Activated naive CD4-positive, alpha-beta T cell treated with anti-CD3 and anti-CD28 coated beads, Interleukin-2, amount 10 ng/mL, durations not matched to agents 7 days and 5 days (primary cell): ENCODE data around the gene GPC6.
"Not testable (repeated sequence)": the region's sequence is repeated elsewhere in the genome, so short reads cannot be mapped to it uniquely, and the experiment has no call there.

Experiments used
- CTCF ChIA-PET: fragments of 350-600 bp; sonication (Branson Sonifier 250); formaldehyde crosslinking; loops from one replicate; lab custom pipeline; 2021; ENCODE audit warnings: antibody characterized with exemption; lab: Charles Lee
- DNase-seq: peaks from one replicate; pipeline ENCODE4 v3.0.0-alpha.2; 2020
- H3K27ac Mint-ChIP-seq: one replicate; pipeline ENCODE4 v1.8.0; 2021; ENCODE audit warnings: mild to moderate bottlenecking, moderate library complexity, mixed read lengths
- H3K27me3 Mint-ChIP-seq: one replicate; pipeline ENCODE4 v1.8.0; 2021; ENCODE audit warnings: mild to moderate bottlenecking, mixed read lengths
- H3K36me3 Mint-ChIP-seq: one replicate; pipeline ENCODE4 v1.8.0; 2021; ENCODE audit warnings: mixed read lengths
- H3K4me1 Mint-ChIP-seq: one replicate; pipeline ENCODE4 v1.8.0; 2021; ENCODE audit warnings: mixed read lengths
- H3K4me3 Mint-ChIP-seq: one replicate; pipeline ENCODE4 v1.8.0; 2021; ENCODE audit warnings: mild to moderate bottlenecking, moderate library complexity, mixed read lengths
- H3K9me3 Mint-ChIP-seq: one replicate; pipeline ENCODE4 v1.8.0; 2021; ENCODE audit warnings: mixed read lengths

The GPC6 gene

GRCh38 chr13:93462151-93462550 is 235.5 kb downstream of the GPC6 start:
- Mint-ChIP-seq H3K9me3 (no peaks in the 10 kb centered on the region), H3K27me3 (no peaks in the 10 kb centered on the region), H3K4me1 (no peaks in the 10 kb centered on the region), H3K27ac (no peak overlapping the region), H3K4me3 (no peak overlapping the region), H3K36me3 (no peaks in the 10 kb centered on the region)
- CTCF ChIA-PET: no interaction called here
- DNase-seq: no peak

GRCh38 chr13:93466502-93467036 is 240.0 kb downstream of the GPC6 start:
- no peaks in the 10 kb centered on the region for H3K27me3 Mint-ChIP-seq
- no peaks in the 10 kb centered on the region for H3K9me3 Mint-ChIP-seq
- no peak overlapping the region for H3K27ac Mint-ChIP-seq
- H3K36me3 Mint-ChIP-seq: no peaks in the 10 kb centered on the region
- no peaks in the 10 kb centered on the region for H3K4me1 Mint-ChIP-seq
- DNase-seq: no peak
- H3K4me3 Mint-ChIP-seq: no peak overlapping the region
- CTCF ChIA-PET: no interaction called here

- Mint-ChIP-seq H3K27me3 (no peaks in the 10 kb centered on the region), H3K4me1 (no peaks in the 10 kb centered on the region), H3K27ac (no peak overlapping the region), H3K36me3 (no peaks in the 10 kb centered on the region), H3K4me3 (no peak overlapping the region), H3K9me3 (peaks cover 4% of the 10 kb centered on the region)
- CTCF ChIA-PET: no interaction called here
- no peak for DNase-seq
Observed at GRCh38 chr13:93467175-93467574, 240.6 kb downstream of the GPC6 start.

- Mint-ChIP-seq H3K27ac (no peak overlapping the region), H3K4me3 (no peak overlapping the region), H3K36me3 (no peaks in the 10 kb centered on the region), H3K9me3 (peaks cover 5% of the 10 kb centered on the region), H3K4me1 (no peaks in the 10 kb centered on the region), H3K27me3 (no peaks in the 10 kb centered on the region)
- CTCF ChIA-PET: interaction anchor here (0.7 kb wide), 1 partner anchor 840 kb away, joined by 3 read pairs; no protein-coding TSS in a partner anchor
- no peak for DNase-seq
Observed at GRCh38 chr13:93468433-93468832, 241.8 kb downstream of the GPC6 start.

GRCh38 chr13:93472296-93472695 is 245.7 kb downstream of the GPC6 start:
- no peak overlapping the region for H3K4me3 Mint-ChIP-seq
- H3K27me3 Mint-ChIP-seq: no peaks in the 10 kb centered on the region
- CTCF ChIA-PET: no interaction called here
- no peaks in the 10 kb centered on the region for H3K4me1 Mint-ChIP-seq
- no peak overlapping the region for H3K27ac Mint-ChIP-seq
- no peak for DNase-seq
- H3K9me3 Mint-ChIP-seq: peaks cover 9% of the 10 kb centered on the region
- no peaks in the 10 kb centered on the region for H3K36me3 Mint-ChIP-seq

- no peak for DNase-seq
- Mint-ChIP-seq H3K27me3 (no peaks in the 10 kb centered on the region), H3K9me3 (peaks cover 9% of the 10 kb centered on the region), H3K27ac (no peak overlapping the region), H3K36me3 (no peaks in the 10 kb centered on the region), H3K4me1 (no peaks in the 10 kb centered on the region), H3K4me3 (no peak overlapping the region)
- CTCF ChIA-PET: interaction anchor here (0.6 kb wide), 1 partner anchor 9 kb away, joined by 3 read pairs; no protein-coding TSS in a partner anchor
Observed at GRCh38 chr13:93472814-93473296, 246.2 kb downstream of the GPC6 start.

- Mint-ChIP-seq H3K4me1 (no peaks in the 10 kb centered on the region), H3K27me3 (no peaks in the 10 kb centered on the region), H3K4me3 (no peak overlapping the region), H3K27ac (no peak overlapping the region), H3K9me3 (peaks cover 9% of the 10 kb centered on the region), H3K36me3 (no peaks in the 10 kb centered on the region)
- CTCF ChIA-PET: interaction anchor here (0.6 kb wide), 1 partner anchor 8 kb away, joined by 3 read pairs; no protein-coding TSS in a partner anchor
- DNase-seq: no peak
Observed at GRCh38 chr13:93473441-93474270, 247.0 kb downstream of the GPC6 start.

- H3K27ac Mint-ChIP-seq: no peak overlapping the region
- H3K36me3 Mint-ChIP-seq: no peaks in the 10 kb centered on the region
- CTCF ChIA-PET: no interaction called here
- peaks cover 9% of the 10 kb centered on the region for H3K9me3 Mint-ChIP-seq
- H3K4me3 Mint-ChIP-seq: no peak overlapping the region
- H3K4me1 Mint-ChIP-seq: no peaks in the 10 kb centered on the region
- DNase-seq: no peak
- no peaks in the 10 kb centered on the region for H3K27me3 Mint-ChIP-seq
Observed at GRCh38 chr13:93476175-93476574, 249.6 kb downstream of the GPC6 start.

GRCh38 chr13:93477238-93477637 is 250.6 kb downstream of the GPC6 start:
- no peaks in the 10 kb centered on the region for H3K36me3 Mint-ChIP-seq
- CTCF ChIA-PET: no interaction called here
- peaks cover 4% of the 10 kb centered on the region for H3K9me3 Mint-ChIP-seq
- no peak overlapping the region for H3K27ac Mint-ChIP-seq
- H3K4me3 Mint-ChIP-seq: no peak overlapping the region
- no peaks in the 10 kb centered on the region for H3K4me1 Mint-ChIP-seq
- no peaks in the 10 kb centered on the region for H3K27me3 Mint-ChIP-seq
- no peak for DNase-seq

- no peaks in the 10 kb centered on the region for H3K36me3 Mint-ChIP-seq
- no peaks in the 10 kb centered on the region for H3K4me1 Mint-ChIP-seq
- no peaks in the 10 kb centered on the region for H3K9me3 Mint-ChIP-seq
- H3K27me3 Mint-ChIP-seq: no peaks in the 10 kb centered on the region
- CTCF ChIA-PET: no interaction called here
- H3K4me3 Mint-ChIP-seq: no peak overlapping the region
- no peak overlapping the region for H3K27ac Mint-ChIP-seq
- no peak for DNase-seq
Observed at GRCh38 chr13:93480553-93481106, 254.0 kb downstream of the GPC6 start.

GRCh38 chr13:93496117-93496516 is 269.5 kb downstream of the GPC6 start:
- H3K27ac Mint-ChIP-seq, H3K27me3 Mint-ChIP-seq, H3K9me3 Mint-ChIP-seq, H3K4me3 Mint-ChIP-seq, DNase-seq, H3K36me3 Mint-ChIP-seq, H3K4me1 Mint-ChIP-seq, CTCF ChIA-PET: not testable (repeated sequence)

- Mint-ChIP-seq H3K36me3 (no peaks in the 10 kb centered on the region), H3K27ac (no peak overlapping the region), H3K27me3 (no peaks in the 10 kb centered on the region), H3K4me1 (no peaks in the 10 kb centered on the region), H3K4me3 (no peak overlapping the region), H3K9me3 (no peaks in the 10 kb centered on the region)
- CTCF ChIA-PET: no interaction called here
- no peak for DNase-seq
Observed at GRCh38 chr13:93496985-93497673, 270.5 kb downstream of the GPC6 start.

- CTCF ChIA-PET: no interaction called here
- DNase-seq: no peak
- H3K4me3 Mint-ChIP-seq: no peak overlapping the region
- no peaks in the 10 kb centered on the region for H3K4me1 Mint-ChIP-seq
- no peaks in the 10 kb centered on the region for H3K27me3 Mint-ChIP-seq
- no peaks in the 10 kb centered on the region for H3K9me3 Mint-ChIP-seq
- no peak overlapping the region for H3K27ac Mint-ChIP-seq
- no peaks in the 10 kb centered on the region for H3K36me3 Mint-ChIP-seq
Observed at GRCh38 chr13:93499991-93500390, 273.4 kb downstream of the GPC6 start.

GRCh38 chr13:93502071-93502470 is 275.5 kb downstream of the GPC6 start:
- H3K27ac Mint-ChIP-seq: no peak overlapping the region
- H3K4me3 Mint-ChIP-seq: no peak overlapping the region
- no peaks in the 10 kb centered on the region for H3K4me1 Mint-ChIP-seq
- H3K9me3 Mint-ChIP-seq: no peaks in the 10 kb centered on the region
- CTCF ChIA-PET: no interaction called here
- no peaks in the 10 kb centered on the region for H3K36me3 Mint-ChIP-seq
- H3K27me3 Mint-ChIP-seq: no peaks in the 10 kb centered on the region
- no peak for DNase-seq
